MM.1S (cell line): ENCODE results near the gene CCDC91.

Source experiments
- EZH2 ChIP-seq: fragments of 300-600 bp; sonication (generic); optimal IDR thresholded peaks from 2 replicates; pipeline ENCODE3; 2017; ENCODE audit warnings: low read depth, mild to moderate bottlenecking, antibody characterized with exemption, low read length, mixed read lengths
- TF ChIP-seq, protein P1 (sequence below): fragments of 300-600 bp; sonication (generic); IDR thresholded peaks from 2 replicates; pipeline ENCODE4 v1.5.1; 2016; ENCODE audit warnings: antibody characterized with exemption, low read length, mixed read lengths

DNA sequence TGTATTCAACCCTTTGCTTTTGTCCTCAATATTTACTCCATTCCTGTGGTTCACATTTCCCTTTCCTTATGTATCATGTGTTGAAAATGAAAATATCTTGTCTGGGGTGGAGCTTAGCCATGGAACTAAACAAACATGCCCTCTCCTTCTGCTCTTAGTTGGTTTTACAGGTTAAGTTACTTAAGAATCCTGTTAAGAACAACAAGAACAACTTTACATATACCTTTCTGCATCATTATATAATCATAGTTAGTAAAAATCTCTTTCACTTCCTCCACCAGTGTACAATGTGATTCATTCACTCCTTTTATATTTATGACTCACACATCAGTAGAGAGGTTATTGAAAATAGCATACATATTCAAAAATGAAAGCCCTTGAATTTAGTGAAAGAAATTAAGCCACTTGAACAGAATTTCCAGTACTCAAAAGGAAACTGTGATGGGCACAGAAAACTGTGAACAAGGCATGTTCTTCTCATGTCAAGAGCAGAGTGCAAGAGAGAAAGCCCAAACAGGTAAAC is 307.7 kb downstream of the CCDC91 start:
- TF ChIP-seq, protein P1, sequence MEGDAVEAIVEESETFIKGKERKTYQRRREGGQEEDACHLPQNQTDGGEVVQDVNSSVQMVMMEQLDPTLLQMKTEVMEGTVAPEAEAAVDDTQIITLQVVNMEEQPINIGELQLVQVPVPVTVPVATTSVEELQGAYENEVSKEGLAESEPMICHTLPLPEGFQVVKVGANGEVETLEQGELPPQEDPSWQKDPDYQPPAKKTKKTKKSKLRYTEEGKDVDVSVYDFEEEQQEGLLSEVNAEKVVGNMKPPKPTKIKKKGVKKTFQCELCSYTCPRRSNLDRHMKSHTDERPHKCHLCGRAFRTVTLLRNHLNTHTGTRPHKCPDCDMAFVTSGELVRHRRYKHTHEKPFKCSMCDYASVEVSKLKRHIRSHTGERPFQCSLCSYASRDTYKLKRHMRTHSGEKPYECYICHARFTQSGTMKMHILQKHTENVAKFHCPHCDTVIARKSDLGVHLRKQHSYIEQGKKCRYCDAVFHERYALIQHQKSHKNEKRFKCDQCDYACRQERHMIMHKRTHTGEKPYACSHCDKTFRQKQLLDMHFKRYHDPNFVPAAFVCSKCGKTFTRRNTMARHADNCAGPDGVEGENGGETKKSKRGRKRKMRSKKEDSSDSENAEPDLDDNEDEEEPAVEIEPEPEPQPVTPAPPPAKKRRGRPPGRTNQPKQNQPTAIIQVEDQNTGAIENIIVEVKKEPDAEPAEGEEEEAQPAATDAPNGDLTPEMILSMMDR, result no peak
- no peak for TF ChIP-seq EZH2
